ENCODE data around the gene MYO9B.
"Not testable (repeated sequence)": the region's sequence is repeated elsewhere in the genome, so short reads cannot be mapped to it uniquely, and the experiment has no call there.

Gene MYO9B

GRCh38 chr19:17088552-17088951 lies 13.0 kb downstream of the MYO9B start:
- DNase-seq (ENCODE audit: low read depth in 2 of 2) = no peak

- no peak for DNase-seq (ENCODE audit: low read depth in 2 of 2)
These were observed 15.0 kb downstream of the MYO9B start for GRCh38 chr19:17090583-17090982.

- no peak for DNase-seq (ENCODE audit: low read depth in 2 of 2)
These were observed 16.3 kb downstream of the MYO9B start for GRCh38 chr19:17091758-17092333.

DNA sequence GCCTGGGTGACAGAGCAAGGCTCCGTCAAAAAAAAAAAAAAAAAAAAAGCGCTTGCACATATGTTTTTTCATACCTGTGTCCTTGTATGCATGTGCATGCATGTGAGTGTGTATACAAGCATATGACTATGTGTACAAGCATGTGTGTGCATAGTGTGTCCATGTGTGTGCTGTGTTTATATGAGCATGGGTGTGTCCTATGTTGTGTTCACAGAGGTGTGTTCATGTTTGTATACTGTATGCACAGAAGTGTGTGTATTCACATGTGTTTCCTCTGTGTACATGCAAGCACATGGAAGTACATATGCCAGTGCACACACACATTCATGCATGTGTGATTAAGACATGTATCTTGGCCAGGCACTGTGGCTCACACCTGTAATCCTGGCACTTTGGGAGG lies 17.1 kb downstream of the MYO9B start:
- DNase-seq (ENCODE audit: low read depth in 2 of 2) = no peak

DNA sequence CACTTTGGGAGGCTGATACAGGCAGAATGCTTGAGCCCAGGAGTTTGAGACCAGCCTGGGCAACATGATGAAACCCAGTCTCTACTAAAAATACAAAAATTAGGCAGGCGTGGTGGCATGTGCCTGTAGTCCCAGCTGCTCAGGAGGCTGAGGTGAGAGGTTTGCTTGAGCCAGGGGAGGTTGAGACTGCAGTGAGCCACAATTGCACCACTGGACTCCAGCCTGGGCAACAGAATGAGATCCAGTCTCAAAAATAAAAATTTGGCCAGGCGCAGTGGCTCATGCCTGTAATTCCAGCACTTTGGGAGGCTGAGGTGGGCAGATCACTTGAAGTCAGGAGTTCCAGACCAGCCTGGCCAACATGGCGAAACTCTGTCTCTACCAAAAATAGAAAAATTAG lies 19.1 kb downstream of the MYO9B start:
- DNase-seq (ENCODE audit: low read depth in 2 of 2) = not testable (repeated sequence)

GRCh38 chr19:17095141-17095919 lies 19.8 kb downstream of the MYO9B start:
- no peak for DNase-seq (ENCODE audit: low read depth in 2 of 2)

- no peak for DNase-seq (ENCODE audit: low read depth in 2 of 2)
These were observed 22.1 kb downstream of the MYO9B start for GRCh38 chr19:17097593-17098126.

- no peak for DNase-seq (ENCODE audit: low read depth in 2 of 2)
These were observed 22.7 kb downstream of the MYO9B start for GRCh38 chr19:17098326-17098725.

DNA sequence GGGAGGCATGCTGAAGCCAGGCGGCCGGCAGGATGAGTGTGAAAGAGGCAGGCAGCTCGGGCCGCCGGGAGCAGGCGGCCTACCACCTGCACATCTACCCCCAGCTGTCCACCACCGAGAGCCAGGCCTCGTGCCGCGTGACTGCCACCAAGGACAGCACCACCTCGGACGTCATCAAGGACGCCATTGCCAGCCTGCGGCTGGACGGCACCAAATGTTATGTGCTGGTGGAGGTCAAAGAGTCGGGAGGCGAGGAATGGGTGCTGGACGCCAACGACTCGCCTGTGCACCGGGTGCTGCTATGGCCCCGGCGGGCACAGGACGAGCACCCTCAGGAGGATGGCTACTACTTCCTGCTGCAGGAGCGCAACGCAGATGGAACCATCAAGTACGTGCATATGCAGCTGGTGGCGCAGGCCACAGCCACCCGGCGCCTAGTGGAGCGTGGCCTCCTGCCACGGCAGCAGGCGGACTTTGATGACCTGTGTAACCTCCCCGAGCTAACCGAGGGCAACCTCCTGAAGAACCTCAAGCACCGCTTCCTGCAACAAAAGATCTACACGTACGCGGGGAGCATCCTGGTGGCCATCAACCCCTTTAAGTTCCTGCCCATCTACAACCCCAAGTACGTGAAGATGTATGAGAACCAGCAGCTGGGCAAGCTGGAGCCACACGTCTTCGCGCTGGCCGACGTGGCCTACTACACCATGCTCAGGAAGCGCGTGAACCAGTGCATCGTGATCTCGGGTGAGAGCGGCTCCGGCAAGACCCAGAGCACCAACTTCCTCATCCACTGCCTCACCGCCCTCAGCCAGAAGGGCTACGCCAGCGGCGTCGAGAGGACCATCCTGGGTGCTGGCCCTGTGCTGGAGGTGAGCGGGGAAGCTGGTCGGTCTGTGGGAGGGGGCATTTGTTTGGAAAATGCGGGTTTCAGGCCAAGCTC lies 26.4 kb downstream of the MYO9B start:
- DNase-seq (ENCODE audit: low read depth in 2 of 2) = no peak

- DNase-seq (ENCODE audit: low read depth in 2 of 2) = no peak
These were observed 27.6 kb downstream of the MYO9B start for GRCh38 chr19:17103177-17103576.

- DNase-seq (ENCODE audit: low read depth in 2 of 2) = no peak
These were observed 29.1 kb downstream of the MYO9B start for GRCh38 chr19:17104679-17105078.

GRCh38 chr19:17105556-17105955 lies 30.0 kb downstream of the MYO9B start:
- DNase-seq (ENCODE audit: low read depth in 2 of 2) = no peak

DNA sequence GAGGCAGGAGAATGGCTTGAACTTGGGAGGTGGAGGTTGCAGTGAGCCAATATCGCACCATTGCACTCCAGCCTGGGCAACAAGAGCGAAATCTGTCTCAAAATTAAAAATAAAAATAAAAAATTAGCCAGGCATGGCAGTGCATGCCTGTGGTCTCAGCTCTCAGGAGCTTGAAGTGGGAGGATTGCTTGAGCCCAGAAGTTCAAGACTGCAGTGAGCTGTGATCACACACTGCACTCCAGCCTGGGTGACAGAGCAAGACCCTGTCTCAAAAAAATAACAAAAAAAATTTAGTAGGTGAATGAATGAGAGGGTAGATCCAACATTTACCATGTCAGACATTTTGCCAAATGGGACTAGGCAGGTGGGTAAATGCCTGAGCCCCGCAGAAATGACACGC lies 31.4 kb downstream of the MYO9B start:
- not testable (repeated sequence) for DNase-seq (ENCODE audit: low read depth in 2 of 2)

DNA sequence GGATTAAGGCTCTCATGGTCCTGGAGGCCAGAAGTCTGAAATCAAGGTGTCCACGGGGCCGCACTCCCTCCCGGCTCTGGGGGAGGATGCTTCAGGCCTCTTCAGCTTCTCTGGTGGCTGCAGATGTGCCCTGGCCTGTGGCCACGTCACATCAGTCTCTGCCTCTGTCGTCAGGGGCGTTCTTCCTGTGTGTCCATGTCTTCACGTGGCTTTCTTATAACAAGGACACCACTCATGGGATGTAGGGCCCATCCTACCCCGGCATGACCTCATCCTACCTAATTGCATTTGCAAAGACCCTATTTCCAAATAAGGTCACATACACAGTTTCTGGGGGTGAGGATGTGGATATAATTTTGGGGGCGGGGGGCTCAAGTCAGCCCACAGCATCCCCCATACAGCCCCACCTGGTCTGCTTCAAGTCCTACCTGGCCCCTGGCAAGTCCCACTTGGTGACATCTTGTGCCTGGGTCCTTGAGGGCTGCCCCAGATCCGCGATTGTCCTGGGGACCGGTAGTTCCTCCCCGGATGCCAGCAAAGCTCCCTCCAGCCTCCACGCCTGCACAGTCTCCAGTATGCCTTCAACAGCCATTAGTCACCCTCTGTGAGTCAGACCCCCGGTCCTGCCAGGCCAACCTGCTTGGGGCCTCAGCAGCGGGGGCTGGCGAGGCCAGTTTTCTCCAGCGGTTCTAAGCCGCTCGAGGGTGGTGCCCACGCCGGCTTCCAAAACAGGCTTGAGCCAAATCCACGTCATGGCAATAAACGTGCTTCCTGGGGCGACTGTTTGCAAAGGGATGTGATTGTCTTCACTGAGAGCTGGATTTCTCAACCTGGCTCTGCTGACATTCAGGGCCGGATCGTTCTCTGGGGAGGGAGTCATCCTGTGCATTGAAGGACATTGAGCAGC lies 32.2 kb downstream of the MYO9B start:
- DNase-seq (ENCODE audit: low read depth in 2 of 2) = no peak

GRCh38 chr19:17108453-17108784 lies 32.8 kb downstream of the MYO9B start:
- DNase-seq (ENCODE audit: low read depth in 2 of 2) = no peak

DNA sequence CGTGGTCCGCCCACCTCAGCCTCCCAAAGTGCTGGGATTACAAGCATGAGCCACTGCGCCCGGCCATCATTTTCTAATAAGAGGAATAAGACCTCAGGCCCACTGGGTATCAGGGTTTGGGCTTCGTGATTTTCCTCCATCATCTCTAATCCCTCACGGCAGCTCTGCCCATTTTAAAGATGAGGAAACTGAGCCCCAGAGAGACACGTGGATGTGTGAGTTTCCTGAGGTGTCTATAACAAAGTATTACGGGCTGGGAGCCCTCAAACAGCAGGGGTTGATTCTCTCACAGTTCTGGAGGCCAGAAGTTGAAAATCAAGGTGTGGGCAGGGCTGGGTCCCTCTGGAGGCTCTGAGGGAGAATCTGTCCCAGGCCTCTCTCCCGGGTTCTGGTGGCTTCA lies 33.7 kb downstream of the MYO9B start:
- no peak for DNase-seq (ENCODE audit: low read depth in 2 of 2)

GRCh38 chr19:17109962-17110598 lies 34.5 kb downstream of the MYO9B start:
- DNase-seq (ENCODE audit: low read depth in 2 of 2) = no peak

GRCh38 chr19:17110599-17110966 lies 35.0 kb downstream of the MYO9B start:
- DNase-seq (ENCODE audit: low read depth in 2 of 2) = no peak

DNA sequence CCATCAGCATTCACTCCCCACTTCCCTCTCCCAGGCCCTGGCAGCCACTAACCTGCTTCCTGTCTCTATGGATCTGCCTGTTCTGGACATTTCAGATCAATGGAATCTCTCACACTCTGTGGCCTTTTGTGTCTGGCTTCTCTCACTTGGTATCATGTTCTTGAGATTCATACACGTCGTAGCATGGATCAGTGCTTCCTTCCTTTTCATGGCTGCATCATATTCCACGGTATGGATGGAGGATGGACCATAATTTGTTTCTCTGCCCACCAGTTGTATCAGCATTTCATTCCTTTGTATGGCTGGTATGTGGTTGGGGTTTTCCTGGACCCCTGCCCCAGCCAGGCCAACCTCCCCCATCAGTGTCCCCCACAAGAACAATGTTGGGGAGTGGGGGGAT lies 36.2 kb downstream of the MYO9B start:
- DNase-seq (ENCODE audit: low read depth in 2 of 2) = no peak

DNA sequence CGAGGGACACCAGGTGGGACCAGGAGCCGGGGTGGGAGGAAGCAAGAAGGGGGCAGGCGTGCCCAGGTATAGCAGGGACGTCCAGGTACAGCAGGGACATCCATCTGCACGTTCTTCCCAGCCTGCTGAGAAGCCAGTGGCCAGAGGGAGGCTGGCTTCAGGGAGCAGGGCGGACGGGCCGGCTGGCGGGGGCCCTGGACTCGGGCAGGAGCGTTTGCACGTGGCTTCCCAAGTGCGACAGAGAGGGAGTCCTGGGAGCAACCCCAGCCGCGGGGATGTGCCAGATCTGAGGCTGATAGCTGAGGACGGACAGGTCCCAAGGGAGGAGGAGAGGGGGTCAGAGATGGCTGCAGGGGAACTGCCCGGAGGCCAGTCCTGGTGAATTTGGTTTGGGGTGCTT lies 36.7 kb downstream of the MYO9B start:
- DNase-seq (ENCODE audit: low read depth in 2 of 2) = no peak

DNA sequence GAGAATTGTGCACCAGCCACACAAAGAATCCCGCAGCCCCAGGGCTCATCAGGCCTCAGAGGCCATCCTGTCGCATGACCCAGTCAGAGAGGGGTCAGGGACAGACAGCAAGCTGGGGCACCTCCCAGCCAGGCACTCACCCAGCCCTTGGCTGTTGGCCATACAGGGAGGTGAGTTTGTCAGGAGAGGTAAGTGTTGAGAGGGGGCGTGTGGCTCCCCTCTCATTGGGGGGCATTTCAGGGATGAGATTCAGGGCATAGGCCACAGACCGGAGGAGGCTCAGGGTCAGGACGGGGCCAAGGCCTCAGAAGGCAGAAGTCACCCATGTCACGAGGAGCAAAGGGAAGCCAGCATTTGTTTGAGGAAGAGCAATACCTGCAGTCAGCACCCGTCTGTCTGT lies 37.1 kb downstream of the MYO9B start:
- DNase-seq (ENCODE audit: low read depth in 2 of 2) = no peak

Measured in stimulated activated CD8-positive, alpha-beta memory T cell treated with anti-CD3 and anti-CD28 coated beads, Interleukin-2, amount 100 ng/mL, for 1 hour (primary cell).